Stimulated activated naive CD4-positive, alpha-beta T cell treated with Interleukin-2 at 50 U/mL for 16 hours (primary cell): ENCODE data around the gene LY6G5B.

ENCODE experiments used
- DNase-seq: peaks from one replicate; lab custom pipeline; 2025; lab: John Stamatoyannopoulos, UW

LY6G5B gene

DNA sequence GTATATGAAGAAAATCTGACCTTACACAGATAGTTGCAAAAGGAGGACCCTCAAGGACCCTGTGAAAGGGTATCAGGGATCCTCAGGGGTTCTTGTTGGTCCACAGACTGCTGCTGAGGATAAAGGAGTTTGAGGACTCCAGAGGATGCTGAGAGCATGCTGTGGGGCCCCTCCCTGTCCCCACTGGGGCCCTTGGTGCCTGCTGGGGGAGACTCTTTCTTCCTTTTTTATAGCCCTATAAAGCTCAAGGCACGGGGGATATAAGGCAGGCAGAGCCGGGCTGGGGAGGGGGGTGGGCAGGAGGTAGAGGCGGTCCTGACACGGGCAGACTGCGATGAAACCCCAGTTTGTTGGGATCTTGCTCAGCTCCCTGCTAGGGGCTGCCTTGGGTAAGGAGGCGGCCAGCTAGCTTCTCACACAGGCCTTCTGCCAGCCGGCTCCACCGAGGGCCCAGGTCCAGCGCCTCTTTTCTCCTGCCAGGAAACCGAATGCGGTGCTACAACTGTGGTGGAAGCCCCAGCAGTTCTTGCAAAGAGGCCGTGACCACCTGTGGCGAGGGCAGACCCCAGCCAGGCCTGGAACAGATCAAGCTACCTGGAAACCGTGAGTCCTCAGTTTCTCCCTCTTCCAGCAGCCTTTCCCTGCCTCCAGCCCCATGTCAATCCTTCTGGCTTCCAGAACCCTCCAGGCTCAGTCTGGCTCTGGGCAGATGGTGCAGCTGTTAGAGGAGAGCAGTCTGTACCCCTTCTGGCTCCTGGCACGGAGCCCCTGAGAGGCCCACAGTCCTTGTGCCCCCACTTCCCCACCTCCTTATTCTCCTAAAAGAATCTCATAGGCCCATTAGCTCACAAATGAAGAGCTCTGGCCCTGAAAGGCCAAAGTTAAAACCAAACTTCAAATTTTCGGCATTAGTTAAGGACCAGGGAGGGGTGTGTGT lies 45.5 kb downstream of the LY6G5B start, which contains the start of gene LY6G6D:
TSS of gene LY6G6D (plus strand) at position 327 of the 937 bp plus-strand sequence. CDS start at position 335, 8 bp downstream.
- no peak for DNase-seq

- no peak for DNase-seq
Measured at GRCh38 chr6:31717499-31718222, 47.9 kb downstream of the LY6G5B start.

GRCh38 chr6:31718265-31718664 lies 48.5 kb downstream of the LY6G5B start:
- no peak for DNase-seq

GRCh38 chr6:31719001-31719400 lies 49.2 kb downstream of the LY6G5B start:
- DNase-seq: no peak

DNA sequence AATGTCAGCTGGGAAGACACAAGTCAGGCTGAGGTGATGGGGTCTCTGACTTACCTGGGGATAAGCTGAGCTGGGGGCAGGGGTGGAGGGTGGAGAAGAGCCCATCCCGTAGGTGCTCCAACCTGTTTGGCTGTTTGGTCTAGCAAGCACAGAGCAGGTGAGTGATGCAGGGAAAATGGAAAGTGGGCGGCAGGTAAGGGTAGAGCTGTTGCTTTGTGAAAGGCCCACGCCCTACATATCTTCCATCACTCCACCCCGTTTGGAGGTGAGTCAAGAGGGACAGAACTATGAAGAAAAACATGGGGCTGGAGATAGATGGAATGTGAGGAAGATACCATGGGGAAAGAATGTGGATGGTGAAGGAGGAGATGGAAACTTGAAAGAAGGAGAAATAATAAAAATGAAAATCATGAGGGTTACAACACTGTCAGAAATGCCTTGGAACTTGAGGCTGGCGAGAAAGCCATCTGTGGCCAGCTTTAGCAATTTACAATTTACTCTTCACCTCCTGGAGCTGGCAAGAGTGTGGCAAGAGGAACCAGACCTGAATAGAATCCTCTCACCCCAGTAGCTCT lies 50.5 kb downstream of the LY6G5B start:
- no peak for DNase-seq

GRCh38 chr6:31721351-31722020 lies 51.7 kb downstream of the LY6G5B start, which contains the start of gene LY6G6C:
Gene LY6G6C, minus strand, starts transcription at chr6:31721746. Its CDS starts 67 bp downstream, at chr6:31721679.
- no peak for DNase-seq

DNA sequence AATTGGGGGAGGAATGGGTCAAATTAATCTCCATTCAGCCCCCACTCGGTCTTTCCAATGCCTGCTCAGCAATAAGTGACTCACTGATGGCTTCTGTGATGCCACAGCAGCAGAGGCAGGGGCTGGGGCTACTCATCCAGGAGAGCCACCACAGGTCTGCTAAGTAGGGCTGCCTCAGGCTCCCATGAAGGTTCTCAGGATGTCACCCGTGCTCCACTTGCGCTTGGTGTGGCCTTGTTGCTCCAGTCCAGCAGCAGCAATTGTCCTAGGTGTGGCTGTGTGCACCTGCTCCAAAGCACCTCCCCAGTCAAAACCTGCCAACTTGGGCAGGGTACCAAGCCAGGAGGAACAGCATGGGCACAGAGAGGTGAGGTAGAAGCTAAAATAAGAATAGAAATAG lies 52.4 kb downstream of the LY6G5B start:
- no peak for DNase-seq
